HepG2 (cell line): Measurements from ENCODE around the gene SPTAN1. TPM values are rescaled to one million over a fixed set of nuclear protein-coding genes. Genes with fewer than 3 reads are reported as not detected.

Experiments
- CCDC6 ChIP-seq: sonication (generic); formaldehyde crosslinking; IDR thresholded peaks from 2 replicates; pipeline ENCODE4 v1.8.1; 2022; ENCODE audit warnings: mild to moderate bottlenecking, missing genetic modification reagents, moderate library complexity
- EED ChIP-seq: sonication (generic); formaldehyde crosslinking; IDR thresholded peaks from 2 replicates; pipeline ENCODE4 v1.5.0; 2020; ENCODE audit warnings: mild to moderate bottlenecking, missing genetic modification reagents
- EZH2 ChIP-seq: conservative IDR thresholded peaks from 2 replicates; pipeline ENCODE4 v1.6.1; 2012; ENCODE audit warnings: mild to moderate bottlenecking, low read depth, low read length, moderate library complexity
- MAFG ChIP-seq: sonication (generic); formaldehyde crosslinking; IDR thresholded peaks from 2 replicates; pipeline ENCODE4 v1.5.1; 2020; ENCODE audit warnings: mild to moderate bottlenecking, missing genetic modification reagents
- NCOA5 ChIP-seq: sonication (generic); formaldehyde crosslinking; IDR thresholded peaks from 2 replicates; pipeline ENCODE4 v1.4.0; 2020; ENCODE audit warnings: missing genetic modification reagents
- NFKB2 ChIP-seq: sonication (generic); formaldehyde crosslinking; IDR thresholded peaks from 2 replicates; pipeline ENCODE4 v1.4.0; 2020; ENCODE audit warnings: missing genetic modification reagents, borderline replicate concordance
- NFRKB ChIP-seq: fragments of 450-650 bp; IDR thresholded peaks from 2 replicates; pipeline ENCODE4 v1.6.1; 2017
- PTBP1 ChIP-seq: fragments of 200-400 bp; formaldehyde crosslinking; IDR thresholded peaks from 2 replicates; pipeline ENCODE4 v1.6.1; 2018; ENCODE audit warnings: low read length, low read depth; ENCODE audit not compliant: poor library complexity, severe bottlenecking
- REL ChIP-seq: sonication (generic); formaldehyde crosslinking; conservative IDR thresholded peaks from 2 replicates; pipeline ENCODE4 v1.8.0; 2022; ENCODE audit warnings: mild to moderate bottlenecking, missing genetic modification reagents, moderate library complexity
- TAF1 ChIP-seq: sonication (generic); formaldehyde crosslinking; IDR thresholded peaks from 2 replicates; pipeline ENCODE4 v1.4.0; 2020; ENCODE audit warnings: missing genetic modification reagents
- TFDP1 ChIP-seq: IDR thresholded peaks from 2 replicates; pipeline ENCODE4 v1.6.1; 2016; ENCODE audit warnings: missing compliant biosample characterization, missing genetic modification reagents, borderline replicate concordance
- U2AF2 ChIP-seq: fragments of 200-400 bp; formaldehyde crosslinking; IDR thresholded peaks from 2 replicates; pipeline ENCODE4 v1.6.1; 2017; ENCODE audit warnings: low read depth, mild to moderate bottlenecking, low read length
- USF2 ChIP-seq, 2 experiments: sonication (generic) in 1 of 2; formaldehyde crosslinking in 1 of 2; IDR thresholded peaks; 2 replicates each; pipeline versions ENCODE4 v1.5.1 to v1.6.1; 2011 to 2020; ENCODE audit warnings: borderline replicate concordance in 1 of 2, low read depth in 1 of 2, low read length in 1 of 2, mild to moderate bottlenecking in 1 of 2, missing genetic modification reagents in 1 of 2, moderate library complexity in 1 of 2
- ZFP37 ChIP-seq: sonication (generic); formaldehyde crosslinking; IDR thresholded peaks from 2 replicates; pipeline ENCODE4 v1.4.0; 2020; ENCODE audit warnings: missing genetic modification reagents, borderline replicate concordance
- ZNF124 ChIP-seq: sonication (generic); formaldehyde crosslinking; IDR thresholded peaks from 2 replicates; pipeline ENCODE4 v1.4.0; 2020; ENCODE audit warnings: missing genetic modification reagents
- ZNF781 ChIP-seq: sonication (generic); formaldehyde crosslinking; IDR thresholded peaks from 2 replicates; pipeline ENCODE4 v1.5.1; 2020; ENCODE audit warnings: borderline replicate concordance, mild to moderate bottlenecking, missing genetic modification reagents; ENCODE audit errors: not compliant biosample characterization
- polyA plus RNA-seq, 8 experiments: library from polyadenylated mRNA; depleted of rRNA in 3 of 8; stranded (reverse) in 7 of 8; unstranded in 1 of 8; fragments of >200 nt; fragmentation: Illumina TruSeq in 4 of 8; extraction: Trizol in 4 of 8; gene quantifications; 2 replicates each; pipeline versions ENCODE4 v1.2.1 to v1.2.3, GENCODE V29; 2011 to 2016; ENCODE audit warnings: low read depth in 4 of 8, missing spikeins in 1 of 8, mixed read lengths in 1 of 8; ENCODE audit not compliant: insufficient read depth in 1 of 8
- total RNA-seq, 5 experiments: library from RNA; depleted of rRNA; stranded (reverse); fragments of >200 nt; fragmentation: Illumina TruSeq; extraction: Trizol; gene quantifications; 2 replicates each; pipeline ENCODE4 v1.2.3, GENCODE V29; 2016; ENCODE audit warnings: low read depth in 1 of 5
- TF ChIP-seq, protein P1 (sequence below): sonication (generic); formaldehyde crosslinking; IDR thresholded peaks from 2 replicates; pipeline ENCODE4 v1.8.1; 2022; ENCODE audit warnings: low read depth, mild to moderate bottlenecking, missing genetic modification reagents
- TF ChIP-seq, protein P2 (sequence below): sonication (generic); formaldehyde crosslinking; IDR thresholded peaks from 2 replicates; pipeline ENCODE4 v1.5.0; 2020; ENCODE audit warnings: mild to moderate bottlenecking, missing genetic modification reagents
- TF ChIP-seq, protein P3 (sequence below): IDR thresholded peaks from 2 replicates; pipeline ENCODE4 v1.6.1; 2016; ENCODE audit warnings: missing genetic modification reagents, missing compliant biosample characterization

The SPTAN1 gene
- total and polyA plus RNA-seq, 2 of the 13 experiments (the other 11 are each of a cell fraction or from before 2014, with no cell fraction given) = 106 to 111 TPM

- TF ChIP-seq ZNF124 = peak; percentile 57; the same call in 1 of the 2 replicates
- TF ChIP-seq NCOA5 (CRISPR knock-in tag) = no peak
- TF ChIP-seq EED (CRISPR knock-in tag) = no peak
- TF ChIP-seq USF2 (IDR thresholded peaks at IDR 0.05; ENCODE audit: low read depth, low read length) = no peak
- no peak for TF ChIP-seq USF2 (CRISPR knock-in tag; IDR thresholded peaks at IDR 0.05; ENCODE audit: borderline replicate concordance)
- no peak for TF ChIP-seq EZH2
- TF ChIP-seq, protein P1, sequence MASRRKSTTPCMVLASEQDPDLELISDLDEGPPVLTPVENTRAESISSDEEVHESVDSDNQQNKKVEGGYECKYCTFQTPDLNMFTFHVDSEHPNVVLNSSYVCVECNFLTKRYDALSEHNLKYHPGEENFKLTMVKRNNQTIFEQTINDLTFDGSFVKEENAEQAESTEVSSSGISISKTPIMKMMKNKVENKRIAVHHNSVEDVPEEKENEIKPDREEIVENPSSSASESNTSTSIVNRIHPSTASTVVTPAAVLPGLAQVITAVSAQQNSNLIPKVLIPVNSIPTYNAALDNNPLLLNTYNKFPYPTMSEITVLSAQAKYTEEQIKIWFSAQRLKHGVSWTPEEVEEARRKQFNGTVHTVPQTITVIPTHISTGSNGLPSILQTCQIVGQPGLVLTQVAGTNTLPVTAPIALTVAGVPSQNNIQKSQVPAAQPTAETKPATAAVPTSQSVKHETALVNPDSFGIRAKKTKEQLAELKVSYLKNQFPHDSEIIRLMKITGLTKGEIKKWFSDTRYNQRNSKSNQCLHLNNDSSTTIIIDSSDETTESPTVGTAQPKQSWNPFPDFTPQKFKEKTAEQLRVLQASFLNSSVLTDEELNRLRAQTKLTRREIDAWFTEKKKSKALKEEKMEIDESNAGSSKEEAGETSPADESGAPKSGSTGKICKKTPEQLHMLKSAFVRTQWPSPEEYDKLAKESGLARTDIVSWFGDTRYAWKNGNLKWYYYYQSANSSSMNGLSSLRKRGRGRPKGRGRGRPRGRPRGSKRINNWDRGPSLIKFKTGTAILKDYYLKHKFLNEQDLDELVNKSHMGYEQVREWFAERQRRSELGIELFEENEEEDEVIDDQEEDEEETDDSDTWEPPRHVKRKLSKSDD (CRISPR knock-in tag) = peak; percentile 99
- TF ChIP-seq, protein P2, sequence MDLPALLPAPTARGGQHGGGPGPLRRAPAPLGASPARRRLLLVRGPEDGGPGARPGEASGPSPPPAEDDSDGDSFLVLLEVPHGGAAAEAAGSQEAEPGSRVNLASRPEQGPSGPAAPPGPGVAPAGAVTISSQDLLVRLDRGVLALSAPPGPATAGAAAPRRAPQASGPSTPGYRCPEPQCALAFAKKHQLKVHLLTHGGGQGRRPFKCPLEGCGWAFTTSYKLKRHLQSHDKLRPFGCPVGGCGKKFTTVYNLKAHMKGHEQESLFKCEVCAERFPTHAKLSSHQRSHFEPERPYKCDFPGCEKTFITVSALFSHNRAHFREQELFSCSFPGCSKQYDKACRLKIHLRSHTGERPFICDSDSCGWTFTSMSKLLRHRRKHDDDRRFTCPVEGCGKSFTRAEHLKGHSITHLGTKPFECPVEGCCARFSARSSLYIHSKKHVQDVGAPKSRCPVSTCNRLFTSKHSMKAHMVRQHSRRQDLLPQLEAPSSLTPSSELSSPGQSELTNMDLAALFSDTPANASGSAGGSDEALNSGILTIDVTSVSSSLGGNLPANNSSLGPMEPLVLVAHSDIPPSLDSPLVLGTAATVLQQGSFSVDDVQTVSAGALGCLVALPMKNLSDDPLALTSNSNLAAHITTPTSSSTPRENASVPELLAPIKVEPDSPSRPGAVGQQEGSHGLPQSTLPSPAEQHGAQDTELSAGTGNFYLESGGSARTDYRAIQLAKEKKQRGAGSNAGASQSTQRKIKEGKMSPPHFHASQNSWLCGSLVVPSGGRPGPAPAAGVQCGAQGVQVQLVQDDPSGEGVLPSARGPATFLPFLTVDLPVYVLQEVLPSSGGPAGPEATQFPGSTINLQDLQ (CRISPR knock-in tag) = no peak
- TF ChIP-seq, protein P3, sequence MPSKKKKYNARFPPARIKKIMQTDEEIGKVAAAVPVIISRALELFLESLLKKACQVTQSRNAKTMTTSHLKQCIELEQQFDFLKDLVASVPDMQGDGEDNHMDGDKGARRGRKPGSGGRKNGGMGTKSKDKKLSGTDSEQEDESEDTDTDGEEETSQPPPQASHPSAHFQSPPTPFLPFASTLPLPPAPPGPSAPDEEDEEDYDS (CRISPR knock-in tag) = peak; percentile 77
- TF ChIP-seq U2AF2 = peak; percentile 83
- peak; percentile 82; the same call in 1 of the 2 replicates for TF ChIP-seq NFKB2 (CRISPR knock-in tag)
- no peak for TF ChIP-seq MAFG (CRISPR knock-in tag)
- TF ChIP-seq TFDP1 (CRISPR knock-in tag) = peak; percentile 93
- TF ChIP-seq CCDC6 (CRISPR knock-in tag) = no peak
- TF ChIP-seq TAF1 (CRISPR knock-in tag) = peak; percentile 91
- TF ChIP-seq ZFP37 = 0 out of 2 replicates have a peak, but pooled peaks have one; percentile 64
- peak; percentile 90 for TF ChIP-seq ZNF781 (CRISPR knock-in tag)
- TF ChIP-seq PTBP1 = no peak
- peak; percentile 99 for TF ChIP-seq NFRKB
- TF ChIP-seq REL (CRISPR knock-in tag) = 0 out of 2 replicates have a peak, but pooled peaks have one; percentile 84
Observed at GRCh38 chr9:128656416-128657343, 104.3 kb downstream of the SPTAN1 start, which contains the start of gene DYNC2I2 (continued).
